Right cardiac atrium (tissue), 5 donors: ENCODE results near the gene GTF2I. TPM values are rescaled to one million over a fixed set of nuclear protein-coding genes. Genes with fewer than 3 reads are reported as not detected.
"Not testable (repeated sequence)": the region's sequence is repeated elsewhere in the genome, so short reads cannot be mapped to it uniquely, and the experiment has no call there.

Experiments used
- ATAC-seq, 2 donors: fragments of 200-7000 bp; cut with Tn5 transposase; one replicate each; pipeline versions ENCODE4 v1.8.0 to v1.9.1; 2020; ENCODE audit warnings: moderate library complexity in 2 of 2, mild to moderate bottlenecking in 1 of 2
- DNase-seq, 3 donors: peaks; one replicate each; pipeline ENCODE4 v3.0.0-alpha.2; 2020
- H3K27ac ChIP-seq: one replicate; pipeline ENCODE4 v1.5.1; 2013; ENCODE audit warnings: mild to moderate bottlenecking, low read length, control low read depth, moderate library complexity
- H3K27me3 ChIP-seq: one replicate; pipeline ENCODE4 v1.6.1; 2013; ENCODE audit not compliant: control insufficient read depth, insufficient read depth
- H3K4me1 ChIP-seq: one replicate; pipeline ENCODE4 v1.6.1; 2013; ENCODE audit warnings: low read length; ENCODE audit not compliant: control insufficient read depth, insufficient read depth
- H3K4me3 ChIP-seq: one replicate; pipeline ENCODE4 v1.5.1; 2013; ENCODE audit warnings: low read length, control low read depth
- H3K9me3 ChIP-seq: one replicate; pipeline ENCODE4 v1.6.1; 2013; ENCODE audit warnings: low read length; ENCODE audit not compliant: control insufficient read depth
- WGBS: extraction: QIAGEN DNeasy Blood & Tissue Kit; methylation state at CpG from one replicate; pipeline ENCODE4 v1.1.7; 2013; 5-methylcytosine and 5-hydroxymethylcytosine counted together
- intact Hi-C, 4 donors: fragments of 100-400 bp; cut with DNase I; formaldehyde crosslinking; loops; one replicate each; pipeline versions ENCODE4 v1.11.0 to v1.14.0; 2022 to 2023
- polyA plus RNA-seq: library from polyadenylated mRNA; stranded (reverse); fragments of 200-250 nt; gene quantifications from one replicate; pipeline ENCODE4 v1.2.3, GENCODE V29; 2013
- total RNA-seq, 4 donors: library from RNA; stranded (reverse); fragmentation: NEBNext Ultra II Directional; extraction: Animal tissue kit (Norgen Biotek cat#: 25700); gene quantifications; one replicate each; pipeline ENCODE4 v1.2.1, GENCODE V29; 2021
- donor health status: healthy with polysubstance abuse.
- donor health status: DM: no; HTN: yes; CAD: no.
- donor health status: DM: no; HTN: no; CAD: no.
- donor health status: DM: no; HTN: yes; CAD: no; lungs with severe emphysema.
- donor health status: DM: yes; HTN: yes; CAD: no.

Gene GTF2I
- total and polyA plus RNA-seq, 5 donors: 34.9 to 162 (median 137) TPM

DNA sequence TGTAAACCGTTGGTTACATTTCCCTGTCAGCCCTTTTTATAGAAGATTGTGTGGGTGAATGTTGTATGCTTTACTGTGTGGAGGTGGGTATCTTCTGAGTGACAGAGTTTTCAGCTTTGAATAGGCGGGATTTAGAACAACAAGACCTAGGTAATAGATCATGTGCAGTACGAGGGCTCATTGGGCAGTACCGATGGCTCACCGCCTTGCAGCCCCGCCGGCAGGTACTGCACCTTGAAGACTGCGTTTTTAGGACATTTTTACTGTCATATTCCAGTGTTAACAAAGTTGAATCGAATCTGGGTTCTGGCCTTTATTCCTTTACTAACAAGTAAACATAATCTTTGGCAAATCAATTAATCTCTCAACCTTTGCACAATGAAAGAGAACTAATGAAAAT lies 60.4 kb downstream of the GTF2I start:
- Histone ChIP-seq H3K4me3 (no peak overlapping the region), H3K9me3 (no peaks in the 10 kb centered on the region), H3K4me1 (no peaks in the 10 kb centered on the region), H3K27me3 (no peaks in the 10 kb centered on the region), H3K27ac (no peak overlapping the region)
- intact Hi-C loops: no loop called here
- WGBS: 91% methylated on average over 9 of the region's 9 CpGs
- DNase-seq (no peak), ATAC-seq (no peak)

DNA sequence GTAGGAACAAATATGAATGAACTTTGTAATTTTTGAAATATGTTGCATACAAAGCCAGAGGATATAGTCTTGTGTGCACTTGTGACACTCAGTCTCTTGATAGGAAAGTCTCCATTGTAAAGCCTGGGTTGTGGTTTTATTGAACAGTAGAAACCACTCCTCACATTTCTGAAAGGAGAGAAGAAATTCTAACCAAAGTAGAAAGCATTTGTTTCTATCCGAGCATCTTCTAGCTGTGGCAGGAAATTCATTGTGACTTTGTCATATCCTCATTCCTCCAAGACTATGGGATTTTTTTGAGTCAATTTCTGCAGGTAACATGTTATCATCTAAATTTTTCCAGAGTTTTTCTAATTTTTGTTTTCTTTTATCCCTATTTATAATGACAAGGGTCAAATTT lies 60.8 kb downstream of the GTF2I start:
- no peak for DNase-seq
- no peaks in the 10 kb centered on the region for H3K27me3 ChIP-seq
- no peak overlapping the region for H3K27ac ChIP-seq
- intact Hi-C loops: no loop called here
- no peaks in the 10 kb centered on the region for H3K4me1 ChIP-seq
- WGBS: 79% methylated on average over 1 of the region's 1 CpG
- no peak for ATAC-seq
- no peak overlapping the region for H3K4me3 ChIP-seq
- no peaks in the 10 kb centered on the region for H3K9me3 ChIP-seq

DNA sequence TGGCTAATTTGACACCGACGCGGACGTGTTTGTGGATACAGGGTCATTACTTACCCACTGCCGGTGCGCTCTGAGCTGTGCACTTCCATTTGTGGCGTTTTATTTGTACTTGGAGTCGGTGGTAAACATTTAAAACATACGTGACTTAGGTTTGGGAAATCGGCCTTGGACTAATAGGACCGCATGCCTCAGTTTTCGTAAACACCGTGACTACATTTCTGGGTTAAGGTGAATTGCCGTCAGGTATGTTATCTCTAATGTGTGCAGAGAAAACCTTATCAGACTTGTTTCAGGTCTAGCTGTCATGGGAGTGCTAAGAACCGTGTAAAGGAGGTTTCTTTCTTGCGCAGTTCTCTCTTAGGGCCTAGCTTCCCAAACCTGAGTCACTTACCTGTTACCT lies 64.6 kb downstream of the GTF2I start:
- DNase-seq: no peak
- intact Hi-C loops: no loop called here
- ATAC-seq: no peak
- H3K4me1 ChIP-seq: no peaks in the 10 kb centered on the region
- H3K9me3 ChIP-seq: no peaks in the 10 kb centered on the region
- H3K4me3 ChIP-seq: no peak overlapping the region
- WGBS: 88% methylated on average over 16 of the region's 16 CpGs
- no peaks in the 10 kb centered on the region for H3K27me3 ChIP-seq
- no peak overlapping the region for H3K27ac ChIP-seq

DNA sequence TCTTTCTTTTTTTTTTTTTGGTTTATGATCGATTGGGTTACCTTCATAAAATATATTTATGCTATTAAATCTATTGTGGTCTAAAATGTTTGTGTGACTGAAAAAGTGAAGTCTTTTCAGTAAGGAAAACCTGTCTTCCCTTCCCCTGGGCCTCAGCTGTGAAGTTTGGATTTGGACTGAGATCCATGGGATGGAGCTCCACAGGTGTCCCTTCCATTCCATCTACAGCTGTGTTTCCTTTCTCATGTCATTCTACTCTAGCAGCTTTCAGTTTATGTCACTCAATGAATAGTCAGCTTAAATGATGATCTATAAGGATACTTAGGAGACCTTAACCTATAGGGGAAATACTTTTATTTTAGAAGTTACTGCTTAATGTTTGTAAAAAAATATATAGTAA lies 68.3 kb downstream of the GTF2I start:
- no peak for DNase-seq
- Histone ChIP-seq H3K27me3 (no peaks in the 10 kb centered on the region), H3K4me3 (no peak overlapping the region), H3K9me3 (no peaks in the 10 kb centered on the region), H3K4me1 (no peaks in the 10 kb centered on the region), H3K27ac (no peak overlapping the region)
- intact Hi-C loops: no loop called here
- 89% methylated on average over 1 of the region's 1 CpG for WGBS
- ATAC-seq: no peak

DNA sequence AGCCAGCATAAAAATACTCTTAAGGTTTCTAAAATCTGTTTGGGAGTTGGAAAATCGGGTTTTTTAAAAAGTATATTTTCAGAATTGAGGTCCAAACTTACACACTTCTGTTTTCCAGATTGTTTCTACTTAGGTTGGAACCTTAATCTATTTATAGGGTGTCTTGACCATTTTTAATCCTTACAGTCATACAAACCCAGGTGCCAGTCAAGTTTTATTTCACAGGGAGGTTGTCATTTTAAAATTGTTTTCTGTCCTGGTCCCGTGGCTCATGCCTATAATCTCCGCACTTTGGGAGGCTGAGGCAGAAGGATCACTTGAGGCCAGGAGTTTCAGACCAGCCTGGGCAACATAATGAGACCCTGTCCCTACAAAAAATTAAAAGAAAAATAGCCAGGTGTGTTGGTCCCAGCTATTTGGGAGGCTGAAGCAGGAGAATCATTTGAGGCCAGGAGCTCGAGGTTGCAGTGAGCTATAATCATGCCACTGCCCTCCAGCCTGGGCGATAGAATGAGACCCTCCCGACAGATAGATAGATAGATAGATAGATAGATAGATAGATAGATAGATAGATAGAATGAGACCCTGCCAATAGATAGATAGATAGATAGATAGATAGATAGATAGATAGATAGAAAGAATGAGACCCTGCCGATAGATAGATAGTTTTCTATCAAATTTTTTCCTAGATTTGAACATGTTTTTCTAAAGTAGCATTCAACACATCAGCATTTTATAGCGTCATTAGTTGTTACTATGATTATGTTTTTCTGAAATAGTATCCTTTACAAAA lies 69.0 kb downstream of the GTF2I start:
- no peak overlapping the region for H3K27ac ChIP-seq
- no peaks in the 10 kb centered on the region for H3K9me3 ChIP-seq
- H3K27me3 ChIP-seq: no peaks in the 10 kb centered on the region
- ATAC-seq: no peak
- H3K4me1 ChIP-seq: no peaks in the 10 kb centered on the region
- no peak overlapping the region for H3K4me3 ChIP-seq
- DNase-seq: no peak
- WGBS: 89% methylated on average over 8 of the region's 8 CpGs
- intact Hi-C loops: no loop called here

DNA sequence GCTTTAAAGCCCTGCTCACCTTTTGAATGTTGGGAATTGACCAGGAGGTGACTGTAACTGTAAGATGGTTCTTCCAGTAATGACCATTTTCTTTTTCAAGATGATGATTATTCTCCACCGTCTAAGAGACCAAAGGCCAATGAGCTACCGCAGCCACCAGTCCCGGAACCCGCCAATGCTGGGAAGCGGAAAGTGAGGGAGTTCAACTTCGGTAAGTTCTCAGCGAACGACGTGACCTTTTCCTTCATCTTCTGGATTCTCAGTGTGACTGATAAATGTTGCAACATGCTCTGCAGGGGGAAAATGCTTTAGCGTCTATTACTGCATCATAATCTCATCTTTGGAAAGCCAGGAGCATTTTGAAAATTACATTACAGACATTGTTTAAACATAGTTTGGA lies 71.2 kb downstream of the GTF2I start:
- H3K27ac ChIP-seq, ATAC-seq, H3K9me3 ChIP-seq, H3K4me3 ChIP-seq, H3K27me3 ChIP-seq, DNase-seq, H3K4me1 ChIP-seq, intact Hi-C loops: not testable (repeated sequence)
- WGBS: no CpG with 5 or more reads among the region's 10 CpGs

DNA sequence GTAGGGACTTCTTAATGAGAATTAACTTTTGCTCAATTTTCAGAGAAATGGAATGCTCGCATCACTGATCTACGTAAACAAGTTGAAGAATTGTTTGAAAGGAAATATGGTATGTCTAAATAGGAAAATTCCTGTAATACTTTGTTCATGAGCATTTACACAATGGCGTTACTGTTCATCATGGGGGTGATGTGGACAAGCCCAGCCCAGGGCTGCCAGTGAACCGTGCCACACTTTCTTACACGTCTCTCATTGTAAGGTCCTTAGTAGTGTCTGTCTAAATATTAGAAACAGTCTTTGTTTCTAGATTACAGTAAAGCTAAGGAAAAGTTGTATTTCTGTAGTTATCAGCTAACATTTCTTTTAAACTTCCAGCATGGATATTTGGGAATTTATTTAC lies 72.7 kb downstream of the GTF2I start:
- H3K4me3 ChIP-seq, intact Hi-C loops, DNase-seq, H3K27me3 ChIP-seq, H3K27ac ChIP-seq, H3K4me1 ChIP-seq, ATAC-seq, H3K9me3 ChIP-seq: not testable (repeated sequence)
- no CpG with 5 or more reads among the region's 5 CpGs for WGBS

DNA sequence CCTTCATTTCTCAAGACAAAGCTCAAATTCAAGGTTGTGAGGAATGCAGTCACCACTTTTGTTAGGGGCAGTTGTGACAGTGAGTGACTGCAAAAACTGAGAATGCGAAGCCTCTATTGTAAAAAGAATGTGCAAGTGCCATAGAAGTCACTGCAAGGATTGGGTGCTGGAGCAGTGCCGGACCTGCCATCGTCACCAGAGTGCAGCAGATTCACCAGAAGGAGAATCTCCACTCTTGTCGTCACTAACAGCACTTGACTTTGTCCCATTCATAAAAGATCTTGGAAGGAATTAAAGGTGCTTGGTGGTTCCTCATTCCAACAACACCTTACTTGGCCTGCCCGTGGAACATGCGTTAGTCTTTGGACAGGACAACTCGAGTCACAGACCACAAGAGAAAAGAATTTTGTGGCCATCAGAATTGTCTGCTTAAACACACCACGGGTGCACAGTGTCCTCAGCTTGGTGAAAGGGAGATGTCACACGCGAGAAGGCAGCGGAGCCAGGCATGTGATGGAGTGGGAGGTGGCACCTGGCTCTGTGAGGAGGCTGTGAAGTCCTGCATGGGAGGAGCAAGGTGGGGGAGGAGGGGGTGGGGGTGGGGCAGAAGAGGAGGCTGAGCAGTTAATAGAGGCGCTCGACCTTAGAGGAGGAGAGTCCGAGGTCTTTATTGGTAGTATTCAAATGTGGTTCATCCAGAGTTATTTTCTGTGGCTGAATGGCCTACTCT lies 82.6 kb downstream of the GTF2I start:
- H3K27me3 ChIP-seq, H3K9me3 ChIP-seq, intact Hi-C loops, DNase-seq, H3K27ac ChIP-seq, H3K4me1 ChIP-seq, H3K4me3 ChIP-seq, ATAC-seq: not testable (repeated sequence)
- WGBS: no CpG with 5 or more reads among the region's 14 CpGs

DNA sequence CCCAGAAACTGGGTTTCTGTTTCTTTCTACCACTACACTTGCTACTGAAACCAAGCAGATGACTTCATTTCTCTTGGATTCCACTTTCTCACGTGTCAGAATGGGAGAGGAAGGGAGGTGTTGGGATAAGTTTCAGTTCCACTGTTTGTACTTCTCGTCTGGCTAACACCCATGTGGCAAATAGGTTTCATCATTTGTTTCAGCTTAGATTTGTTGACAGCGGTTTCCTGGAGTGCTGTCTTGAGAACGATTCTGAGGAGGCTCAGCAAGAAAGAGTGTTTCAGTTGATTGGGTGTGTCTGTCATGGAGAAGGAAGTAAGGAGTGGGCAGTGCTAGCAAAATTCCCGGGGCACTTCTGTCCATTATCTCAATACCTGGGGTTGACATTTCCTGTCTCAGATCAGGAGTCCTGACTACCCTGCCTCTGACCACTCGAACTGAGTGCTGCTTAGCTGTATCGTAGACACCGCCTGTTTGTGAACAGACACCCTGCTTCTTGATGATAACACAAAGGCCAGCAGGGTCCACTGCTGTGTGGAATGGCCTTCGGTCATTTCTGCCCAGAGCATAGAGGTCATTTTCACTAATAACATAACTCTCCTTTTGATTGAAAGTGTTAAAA lies 86.5 kb downstream of the GTF2I start:
- H3K4me3 ChIP-seq, H3K27ac ChIP-seq, H3K9me3 ChIP-seq, H3K4me1 ChIP-seq, DNase-seq, intact Hi-C loops, H3K27me3 ChIP-seq: not testable (repeated sequence)
- WGBS: no CpG with 5 or more reads among the region's 9 CpGs
- peak; percentile 83 to 91 for ATAC-seq

DNA sequence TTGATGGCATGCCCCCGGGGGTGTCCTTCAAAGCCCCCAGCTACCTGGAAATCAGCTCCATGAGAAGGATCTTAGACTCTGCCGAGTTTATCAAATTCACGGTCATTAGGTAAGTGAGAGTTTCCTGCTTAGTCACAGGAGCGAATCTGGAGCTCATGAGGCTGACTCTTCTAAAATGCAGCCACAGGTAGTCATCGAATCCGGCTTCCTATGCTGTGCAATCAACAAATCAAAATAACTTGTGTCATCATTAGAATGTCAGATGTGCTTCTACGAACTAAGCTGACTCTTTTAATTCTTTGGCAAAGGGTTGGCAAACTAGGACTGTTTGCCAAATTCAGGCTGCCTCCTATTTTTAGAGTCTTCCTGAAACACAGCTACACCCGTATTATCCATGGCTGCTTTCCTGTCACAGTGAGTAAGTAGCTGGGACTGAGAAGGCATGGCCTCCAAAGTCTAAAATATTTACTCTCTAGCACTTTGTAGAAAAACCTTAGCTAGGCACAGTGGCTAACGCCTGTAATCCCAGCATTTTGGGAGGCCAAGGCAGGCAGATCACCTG lies 96.5 kb downstream of the GTF2I start:
- WGBS: no CpG with 5 or more reads among the region's 9 CpGs
- intact Hi-C loops, H3K4me1 ChIP-seq, H3K9me3 ChIP-seq, H3K27me3 ChIP-seq, H3K27ac ChIP-seq, H3K4me3 ChIP-seq, DNase-seq: not testable (repeated sequence)
- peak; percentile 85 to 91 for ATAC-seq

DNA sequence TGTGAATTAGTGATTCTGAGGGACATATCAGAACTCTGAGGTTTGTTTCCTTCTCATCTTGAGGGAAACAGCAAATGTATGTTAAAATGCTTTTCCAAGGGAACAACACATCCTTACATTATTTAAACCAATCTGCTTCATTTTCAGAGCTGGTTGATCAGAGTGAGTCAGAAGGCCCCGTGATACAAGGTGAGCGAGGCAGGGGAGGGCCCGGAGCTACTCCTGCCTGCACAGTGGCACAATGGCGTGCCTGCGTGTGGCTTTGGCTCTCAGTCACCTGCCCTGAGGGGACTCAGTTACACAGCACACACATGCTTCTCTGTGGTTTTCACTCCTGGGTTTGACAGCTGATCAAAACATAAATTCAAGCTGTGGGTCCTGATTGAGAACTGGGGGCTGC lies 99.2 kb downstream of the GTF2I start:
- H3K27ac ChIP-seq, DNase-seq, H3K4me1 ChIP-seq, intact Hi-C loops, ATAC-seq, H3K9me3 ChIP-seq, H3K27me3 ChIP-seq, H3K4me3 ChIP-seq: not testable (repeated sequence)
- WGBS: no CpG with 5 or more reads among the region's 5 CpGs
